ENCODE measurements around the gene AKT1S1. TPM values are rescaled to one million over a fixed set of nuclear protein-coding genes. Genes with fewer than 3 reads are reported as not detected.

Gene AKT1S1
- total and polyA plus RNA-seq, 2 donors from 2014 or later, result 33.7 to 47.2 TPM

- intact Hi-C loops (cut with DNase I), result no loop called here
- no peak overlapping the region for H3K4me3 ChIP-seq (ENCODE audit: low read length in 3 of 3)
- no peaks in the 10 kb centered on the region for H3K9me3 ChIP-seq (ENCODE audit: control insufficient read depth in 2 of 3, insufficient read depth in 1 of 3, low read length in 3 of 3)
- DNase-seq (no peak), FAIRE-seq (no peak)
- H3K27me3 ChIP-seq (ENCODE audit: control insufficient read depth, insufficient read depth, low read length), result no peaks in the 10 kb centered on the region
- peaks cover 0 to 7% (median 0%) of the 10 kb centered on the region in 3 donors for H3K4me1 ChIP-seq (ENCODE audit: control insufficient read depth in 2 of 3, insufficient read depth in 2 of 3, low read depth in 1 of 3, low read length in 3 of 3)
- TF ChIP-seq CTCF (IDR thresholded peaks at IDR 0.05; ENCODE audit: borderline replicate concordance, extremely low read depth, insufficient read depth), result no peak
- H3K27ac ChIP-seq (ENCODE audit: low read depth in 2 of 2, low read length in 2 of 2), result no peak overlapping the region
- no peak overlapping the region for H3K9ac ChIP-seq (ENCODE audit: low read length in 3 of 3)
- H3K36me3 ChIP-seq (ENCODE audit: control insufficient read depth in 2 of 3, insufficient read depth in 3 of 3, low read length in 3 of 3), result peaks cover 2 to 32% (median 2%) of the 10 kb centered on the region in 3 donors
Measured at GRCh38 chr19:49911381-49912145, 34.4 kb upstream of the AKT1S1 start.

- no peak for FAIRE-seq
- no peak overlapping the region for H3K9ac ChIP-seq (ENCODE audit: low read length in 3 of 3)
- intact Hi-C loops (cut with DNase I), result no loop called here
- DNase-seq, result no peak
- H3K27me3 ChIP-seq (ENCODE audit: control insufficient read depth, insufficient read depth, low read length), result no peaks in the 10 kb centered on the region
- H3K4me1 ChIP-seq (ENCODE audit: control insufficient read depth in 2 of 3, insufficient read depth in 2 of 3, low read depth in 1 of 3, low read length in 3 of 3), result peaks cover 0 to 7% (median 0%) of the 10 kb centered on the region in 3 donors
- no peaks in the 10 kb centered on the region for H3K9me3 ChIP-seq (ENCODE audit: control insufficient read depth in 2 of 3, insufficient read depth in 1 of 3, low read length in 3 of 3)
- peaks cover 2 to 28% (median 4%) of the 10 kb centered on the region in 3 donors for H3K36me3 ChIP-seq (ENCODE audit: control insufficient read depth in 2 of 3, insufficient read depth in 3 of 3, low read length in 3 of 3)
- H3K27ac ChIP-seq (ENCODE audit: low read depth in 2 of 2, low read length in 2 of 2), result no peak overlapping the region
- H3K4me3 ChIP-seq (ENCODE audit: low read length in 3 of 3), result no peak overlapping the region
- TF ChIP-seq CTCF (IDR thresholded peaks at IDR 0.05; ENCODE audit: borderline replicate concordance, extremely low read depth, insufficient read depth), result no peak
Measured at GRCh38 chr19:49910179-49910578, 33.0 kb upstream of the AKT1S1 start.

GRCh38 chr19:49908480-49909420, 31.6 kb upstream of the AKT1S1 start:
- no peaks in the 10 kb centered on the region for H3K27me3 ChIP-seq (ENCODE audit: control insufficient read depth, insufficient read depth, low read length)
- H3K9me3 ChIP-seq (ENCODE audit: control insufficient read depth in 2 of 3, insufficient read depth in 1 of 3, low read length in 3 of 3), result no peaks in the 10 kb centered on the region
- peaks cover 2 to 26% (median 4%) of the 10 kb centered on the region in 3 donors for H3K36me3 ChIP-seq (ENCODE audit: control insufficient read depth in 2 of 3, insufficient read depth in 3 of 3, low read length in 3 of 3)
- DNase-seq (no peak), FAIRE-seq (no peak)
- H3K27ac ChIP-seq (ENCODE audit: low read depth in 2 of 2, low read length in 2 of 2), result no peak overlapping the region
- no peak overlapping the region for H3K9ac ChIP-seq (ENCODE audit: low read length in 3 of 3)
- no peak overlapping the region for H3K4me3 ChIP-seq (ENCODE audit: low read length in 3 of 3)
- intact Hi-C loops (cut with DNase I), result no loop called here
- H3K4me1 ChIP-seq (ENCODE audit: control insufficient read depth in 2 of 3, insufficient read depth in 2 of 3, low read depth in 1 of 3, low read length in 3 of 3), result peaks cover 0 to 7% (median 0%) of the 10 kb centered on the region in 3 donors
- no peak for TF ChIP-seq CTCF (IDR thresholded peaks at IDR 0.05; ENCODE audit: borderline replicate concordance, extremely low read depth, insufficient read depth)

All from kidney (tissue), 14 donors.